Mucosa of descending colon (tissue), 3 donors: ENCODE results near the gene CAPN11. TPM values are rescaled to one million over a fixed set of nuclear protein-coding genes. Genes with fewer than 3 reads are reported as not detected.
A peak's percentile ranks its signal among the peaks of the same experiment; 100 is the strongest.

ENCODE experiments used
- ATAC-seq: fragments of 200-7000 bp; cut with Tn5 transposase; one replicate; pipeline ENCODE4 v1.9.1; 2020; ENCODE audit warnings: mild to moderate bottlenecking, moderate library complexity
- DNase-seq, 3 donors: peaks; one replicate each; pipeline ENCODE4 v3.0.0-alpha.2; 2020
- H3K36me3 ChIP-seq: fragments of 200-600 bp; one replicate; pipeline ENCODE4 v1.8.0; 2021; ENCODE audit warnings: low read depth, mild to moderate bottlenecking
- H3K4me1 ChIP-seq: fragments of 200-600 bp; one replicate; pipeline ENCODE4 v1.8.0; 2021; ENCODE audit warnings: low read depth, mild to moderate bottlenecking
- H3K4me3 ChIP-seq: fragments of 200-600 bp; one replicate; pipeline ENCODE4 v1.8.0; 2021; ENCODE audit warnings: mild to moderate bottlenecking
- H3K9me3 ChIP-seq: fragments of 200-600 bp; one replicate; pipeline ENCODE4 v1.8.0; 2021; ENCODE audit warnings: mild to moderate bottlenecking
- intact Hi-C, 2 donors: fragments of 100-400 bp; cut with DNase I in 1 of 2; cut with micrococcal nuclease in 1 of 2; formaldehyde crosslinking; loops; one replicate each; pipeline versions ENCODE4 v1.11.0 to v1.11.1; 2022; cut with DNase I, micrococcal nuclease
- total RNA-seq, 3 donors: library from RNA; stranded (reverse); fragmentation: NEBNext Ultra II Directional in 2 of 3; extraction: Animal tissue kit (Norgen Biotek cat#: 25700) in 2 of 3; gene quantifications; one replicate each; pipeline versions ENCODE4 v1.2.1 to v1.2.4, GENCODE V29; 2021 to 2023
- TF ChIP-seq, protein P1 (sequence below): fragments of 200-600 bp; IDR thresholded peaks from one replicate; pipeline ENCODE4 v1.8.0; 2022; ENCODE audit warnings: antibody characterized with exemption, mild to moderate bottlenecking
- donor health status: DM: no; HTN: no; CAD: no; lungs with moderate emphysema.
- donor health status: DM: no; HTN: no; CAD: no.
- donor health status: DM: no; HTN: yes; CAD: no.

The CAPN11 gene
- total RNA-seq, 3 donors from 2014 or later: 0.35 to 1.2 (median 1.1) TPM

DNA sequence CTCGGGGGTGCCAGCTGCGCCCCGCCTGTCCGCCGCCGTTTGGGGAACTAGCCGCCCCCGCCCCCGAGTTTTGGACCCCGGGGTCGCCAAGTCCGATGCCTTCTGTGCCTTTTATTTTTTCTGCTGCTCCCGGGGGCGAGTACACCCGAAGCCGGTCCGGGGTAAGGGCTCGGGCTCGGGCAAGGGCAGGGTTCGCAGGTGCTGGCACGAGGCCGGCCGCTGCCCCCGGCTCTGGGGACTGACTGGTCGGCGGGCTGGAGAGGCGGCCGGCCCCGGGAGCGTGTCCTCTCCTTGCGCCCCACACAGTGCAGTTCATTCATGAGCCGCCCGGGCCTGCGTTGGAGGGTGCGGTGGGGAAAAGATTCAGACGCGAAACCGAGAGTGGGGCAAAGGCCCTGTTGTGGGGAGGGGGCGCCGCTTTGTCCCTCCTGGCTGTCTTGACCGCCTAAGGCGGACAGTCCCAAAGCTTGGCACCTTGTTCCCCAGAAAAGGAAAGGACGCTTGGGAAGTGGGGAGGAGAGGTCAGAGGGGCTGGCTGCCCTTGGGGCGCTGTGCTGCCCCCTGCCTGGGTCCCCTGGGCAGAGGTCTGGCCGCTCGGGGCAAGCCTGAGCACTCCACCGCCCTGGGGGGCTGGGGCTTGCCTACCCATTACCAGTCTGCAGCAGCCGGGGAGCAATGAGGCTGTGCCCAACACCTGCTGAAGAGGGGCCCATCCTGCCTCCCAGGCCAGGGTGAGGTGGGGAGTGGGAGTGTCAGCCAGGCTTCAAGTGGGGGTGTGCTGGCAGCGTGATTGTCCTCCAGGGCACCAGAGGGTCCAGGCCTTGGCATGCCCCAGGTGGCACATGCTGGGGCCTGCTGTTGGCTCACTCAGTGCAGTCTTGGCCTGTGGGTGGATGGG lies 30.4 kb upstream of the CAPN11 start:
- intact Hi-C loops: no loop called here
- peaks cover 53% of the 10 kb centered on the region for H3K4me1 ChIP-seq
- H3K4me3 ChIP-seq: peak overlapping the region; percentile 85
- ATAC-seq (peak; percentile 35), DNase-seq (peak; percentile 64 to 74 (median 71))
- TF ChIP-seq, protein P1, sequence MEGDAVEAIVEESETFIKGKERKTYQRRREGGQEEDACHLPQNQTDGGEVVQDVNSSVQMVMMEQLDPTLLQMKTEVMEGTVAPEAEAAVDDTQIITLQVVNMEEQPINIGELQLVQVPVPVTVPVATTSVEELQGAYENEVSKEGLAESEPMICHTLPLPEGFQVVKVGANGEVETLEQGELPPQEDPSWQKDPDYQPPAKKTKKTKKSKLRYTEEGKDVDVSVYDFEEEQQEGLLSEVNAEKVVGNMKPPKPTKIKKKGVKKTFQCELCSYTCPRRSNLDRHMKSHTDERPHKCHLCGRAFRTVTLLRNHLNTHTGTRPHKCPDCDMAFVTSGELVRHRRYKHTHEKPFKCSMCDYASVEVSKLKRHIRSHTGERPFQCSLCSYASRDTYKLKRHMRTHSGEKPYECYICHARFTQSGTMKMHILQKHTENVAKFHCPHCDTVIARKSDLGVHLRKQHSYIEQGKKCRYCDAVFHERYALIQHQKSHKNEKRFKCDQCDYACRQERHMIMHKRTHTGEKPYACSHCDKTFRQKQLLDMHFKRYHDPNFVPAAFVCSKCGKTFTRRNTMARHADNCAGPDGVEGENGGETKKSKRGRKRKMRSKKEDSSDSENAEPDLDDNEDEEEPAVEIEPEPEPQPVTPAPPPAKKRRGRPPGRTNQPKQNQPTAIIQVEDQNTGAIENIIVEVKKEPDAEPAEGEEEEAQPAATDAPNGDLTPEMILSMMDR: no peak
- no peaks in the 10 kb centered on the region for H3K9me3 ChIP-seq
- H3K36me3 ChIP-seq: no peaks in the 10 kb centered on the region

DNA sequence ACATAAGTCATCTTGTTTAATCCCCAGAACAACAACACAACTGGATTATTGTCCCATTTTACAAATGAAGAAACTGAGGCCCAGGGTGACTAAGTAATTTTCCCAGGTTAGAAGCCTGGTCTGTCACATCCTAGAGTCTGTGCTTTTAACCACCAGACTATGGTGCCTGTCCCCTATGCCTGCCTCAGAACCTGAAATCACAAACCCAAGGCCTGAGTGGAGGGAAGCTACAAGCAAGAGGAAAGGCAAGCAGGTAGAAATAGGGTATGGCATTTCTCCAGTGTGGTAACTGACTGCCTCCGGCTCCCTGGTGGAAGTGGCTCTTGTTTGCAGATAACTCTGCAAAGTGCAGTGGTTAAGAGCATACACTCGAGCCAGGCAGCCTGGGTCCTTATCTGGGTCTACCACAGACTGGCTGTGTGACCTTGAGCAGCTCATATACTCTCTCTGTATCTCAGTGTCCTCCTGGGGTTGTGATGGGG lies 28.7 kb upstream of the CAPN11 start:
- no peak for ATAC-seq
- intact Hi-C loops: no loop called here

DNA sequence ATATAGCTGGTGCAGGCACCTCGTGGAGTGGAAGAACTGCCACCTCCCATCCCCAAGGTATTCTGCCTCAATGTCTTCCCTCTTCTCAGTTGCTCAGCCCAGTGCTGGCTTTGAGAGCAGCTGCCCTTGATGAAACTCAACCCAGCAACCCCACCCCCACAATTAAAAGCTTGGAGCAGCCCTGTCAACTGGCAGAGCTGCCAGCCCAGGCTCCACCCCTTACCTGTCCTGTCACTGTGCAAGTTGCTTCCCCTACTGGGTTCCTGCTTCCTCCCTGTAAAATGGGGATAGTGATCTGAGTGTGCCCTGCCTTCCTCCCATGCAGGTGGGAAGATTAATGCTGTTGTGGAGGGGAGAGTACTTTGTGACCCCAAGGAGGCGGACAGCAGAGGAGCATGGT lies 26.7 kb upstream of the CAPN11 start:
- Histone ChIP-seq H3K9me3 (no peaks in the 10 kb centered on the region), H3K4me3 (no peak overlapping the region), H3K4me1 (peaks cover 33% of the 10 kb centered on the region), H3K36me3 (no peaks in the 10 kb centered on the region)
- ATAC-seq: peak; percentile 54
- intact Hi-C loops: no loop called here
- TF ChIP-seq, protein P1: no peak
- peak; percentile 79 to 81 (median 80) for DNase-seq

More for the DNA sequence above, 28.7 kb upstream of the CAPN11 start:
- no peak for DNase-seq
- TF ChIP-seq, protein P1: no peak
- Histone ChIP-seq H3K4me3 (no peak overlapping the region), H3K9me3 (no peaks in the 10 kb centered on the region), H3K4me1 (peaks cover 47% of the 10 kb centered on the region), H3K36me3 (no peaks in the 10 kb centered on the region)

DNA sequence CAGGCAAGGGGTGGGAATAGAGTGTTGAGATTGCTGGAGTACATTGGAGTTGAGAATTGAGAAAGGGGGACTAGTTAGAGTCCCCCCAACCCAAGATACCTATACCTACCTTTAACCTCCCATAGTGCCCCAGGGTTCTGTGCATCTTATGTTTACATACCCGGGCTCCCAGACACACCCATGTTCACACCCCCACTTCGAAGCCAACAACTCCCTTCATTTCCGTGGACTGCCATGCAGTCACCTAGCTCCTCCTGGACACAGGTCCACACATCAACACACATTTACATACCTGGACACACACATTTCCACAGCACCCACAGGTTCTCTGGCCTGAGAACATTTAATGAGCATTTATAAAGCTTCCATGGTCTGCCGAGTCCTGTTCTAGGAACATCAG lies 26.1 kb upstream of the CAPN11 start:
- Histone ChIP-seq H3K4me1 (peaks cover 33% of the 10 kb centered on the region), H3K4me3 (no peak overlapping the region), H3K9me3 (no peaks in the 10 kb centered on the region), H3K36me3 (no peaks in the 10 kb centered on the region)
- intact Hi-C loops: no loop called here
- DNase-seq (peak in 2 of 3 donors; percentile 64 to 79), ATAC-seq (peak; percentile 76)
- TF ChIP-seq, protein P1: no peak

DNA sequence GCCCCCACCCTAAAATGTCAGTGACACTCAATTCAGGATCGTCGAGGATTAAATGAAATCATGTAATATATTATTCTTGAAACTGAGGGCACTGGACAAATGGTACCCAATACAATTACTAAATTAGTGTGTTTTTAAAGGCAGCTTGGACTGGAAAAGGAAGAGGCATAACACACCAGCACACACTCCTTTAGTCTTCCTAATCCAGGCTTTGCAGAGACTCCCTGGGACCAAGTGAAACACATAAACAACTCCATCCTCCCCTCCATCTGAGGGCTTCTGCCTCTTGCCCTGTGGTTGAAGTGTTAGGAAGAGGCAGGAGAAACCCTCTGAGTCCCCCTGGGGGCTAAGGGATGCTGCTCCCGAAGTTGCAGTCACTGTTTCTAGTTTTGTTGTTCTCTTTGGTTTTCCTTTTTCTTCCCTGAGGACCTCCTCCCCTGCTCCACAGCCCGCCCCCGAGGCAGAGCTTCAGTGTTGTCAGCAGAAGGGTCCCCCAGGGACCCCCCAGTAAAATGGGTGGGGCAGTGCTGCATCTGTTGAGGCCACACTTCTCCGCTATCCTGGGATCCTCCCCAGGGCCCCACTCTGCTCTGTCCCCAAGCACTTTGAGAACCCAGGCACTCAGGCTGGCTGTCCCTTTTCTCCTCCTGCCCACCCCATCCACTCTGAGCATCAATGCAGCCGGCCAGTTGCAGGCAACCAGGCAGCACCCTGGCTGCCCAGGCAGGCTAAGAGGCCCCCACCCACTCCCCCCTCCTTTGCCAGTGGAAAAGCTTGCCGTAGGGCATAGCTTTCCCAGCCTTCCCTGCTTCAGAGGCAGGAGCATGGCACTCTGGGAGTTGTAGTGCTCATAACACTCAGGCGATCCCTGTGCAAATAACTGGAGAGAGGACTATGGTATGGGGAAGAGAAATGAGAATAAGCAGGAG lies 25.4 kb upstream of the CAPN11 start:
- Histone ChIP-seq H3K4me3 (no peak overlapping the region), H3K36me3 (no peaks in the 10 kb centered on the region)
- peak; percentile 90 for ATAC-seq

More for the DNA sequence above, 25.4 kb upstream of the CAPN11 start:
- no peaks in the 10 kb centered on the region for H3K9me3 ChIP-seq
- TF ChIP-seq, protein P1: no peak
- H3K4me1 ChIP-seq: peaks cover 32% of the 10 kb centered on the region
- intact Hi-C loops: no loop called here
- peak in 2 of 3 donors; percentile 77 to 78 for DNase-seq
